HS-5 (cell line): ENCODE results near the gene DNAJC13.
"Not testable (repeated sequence)": the region's sequence is repeated elsewhere in the genome, so short reads cannot be mapped to it uniquely, and the experiment has no call there.

Experiments used
- DNase-seq: peaks from one replicate; pipeline ENCODE4 v3.0.0-alpha.2; 2012; ENCODE audit warnings: low read depth

Gene DNAJC13

GRCh38 chr3:132545471-132545870 lies 128.2 kb downstream of the DNAJC13 start:
- no peak for DNase-seq

- no peak for DNase-seq
Observed at GRCh38 chr3:132549169-132549568, 131.9 kb downstream of the DNAJC13 start.

- peak; percentile 82 for DNase-seq
Observed at GRCh38 chr3:132549890-132550578, 132.7 kb downstream of the DNAJC13 start.

- DNase-seq, result no peak
Observed at GRCh38 chr3:132550579-132551305, 133.4 kb downstream of the DNAJC13 start.

GRCh38 chr3:132553826-132554225 lies 136.5 kb downstream of the DNAJC13 start:
- DNase-seq, result no peak

GRCh38 chr3:132554437-132554836 lies 137.1 kb downstream of the DNAJC13 start:
- no peak for DNase-seq

- no peak for DNase-seq
Observed at GRCh38 chr3:132555306-132556035, 138.2 kb downstream of the DNAJC13 start.

- not testable (repeated sequence) for DNase-seq
Observed at GRCh38 chr3:132556036-132556386, 138.7 kb downstream of the DNAJC13 start.

GRCh38 chr3:132556508-132557159 lies 139.3 kb downstream of the DNAJC13 start:
- no peak for DNase-seq

- DNase-seq, result no peak
Observed at GRCh38 chr3:132561003-132561402, 143.7 kb downstream of the DNAJC13 start.

GRCh38 chr3:132563420-132564069 lies 146.2 kb downstream of the DNAJC13 start:
- DNase-seq, result no peak

GRCh38 chr3:132564070-132564465 lies 146.8 kb downstream of the DNAJC13 start:
- no peak for DNase-seq

- DNase-seq, result no peak
Observed at GRCh38 chr3:132568422-132568821, 151.1 kb downstream of the DNAJC13 start.

- DNase-seq, result no peak
Observed at GRCh38 chr3:132569153-132569552, 151.9 kb downstream of the DNAJC13 start.

GRCh38 chr3:132569580-132569979 lies 152.3 kb downstream of the DNAJC13 start:
- DNase-seq, result no peak

GRCh38 chr3:132570016-132570415 lies 152.7 kb downstream of the DNAJC13 start:
- DNase-seq, result no peak

GRCh38 chr3:132573797-132574211 lies 156.5 kb downstream of the DNAJC13 start:
- DNase-seq, result no peak

GRCh38 chr3:132587401-132587800 lies 170.1 kb downstream of the DNAJC13 start:
- no peak for DNase-seq
